Keratinocyte (primary cell): ENCODE results near the gene SAG. TPM values are rescaled to one million over a fixed set of nuclear protein-coding genes. Genes with fewer than 3 reads are reported as not detected.

ENCODE experiments used
- DNase-seq: peaks from one replicate; pipeline ENCODE4 v3.0.0-alpha.2; 2011; ENCODE audit warnings: low read depth, missing footprints, low spot score
- FAIRE-seq: peaks from 2 replicates; lab custom pipeline; 2011; peaks lifted over from hg19 to GRCh38; lab: Jason Lieb, UNC
- H2AFZ ChIP-seq: 2 replicates; pipeline ENCODE4 v1.6.0; 2012; ENCODE audit warnings: low read length, control low read depth, inconsistent platforms; ENCODE audit not compliant: control insufficient read depth
- H3K27ac ChIP-seq: 2 replicates; pipeline ENCODE4 v1.5.1; 2011; ENCODE audit warnings: low read length; ENCODE audit not compliant: control insufficient read depth, insufficient read depth
- H3K27me3 ChIP-seq: 3 replicates; pipeline ENCODE4 v1.6.0; 2011; ENCODE audit warnings: low read length; ENCODE audit not compliant: control insufficient read depth, insufficient read depth; ENCODE audit errors: extremely low read depth
- H3K36me3 ChIP-seq, 2 experiments: 2 replicates in 1 of 2; 3 replicates in 1 of 2; pipeline ENCODE4 v1.5.1; 2011; ENCODE audit warnings: low read length in 2 of 2, mild to moderate bottlenecking in 1 of 2; ENCODE audit not compliant: control insufficient read depth in 2 of 2, insufficient read depth in 2 of 2; ENCODE audit errors: extremely low read depth in 1 of 2
- H3K4me1 ChIP-seq: 3 replicates; pipeline ENCODE4 v1.5.1; 2011; ENCODE audit warnings: low read length; ENCODE audit not compliant: control insufficient read depth, insufficient read depth; ENCODE audit errors: extremely low read depth
- H3K4me2 ChIP-seq: 3 replicates; pipeline ENCODE4 v1.6.0; 2011; ENCODE audit warnings: low read depth, low read length; ENCODE audit not compliant: control insufficient read depth, insufficient read depth; ENCODE audit errors: extremely low read depth
- H3K4me3 ChIP-seq, 3 experiments: fragments of 200-600 bp in 1 of 3; sonication (generic) in 1 of 3; 2 replicates in 2 of 3; 3 replicates in 1 of 3; pipeline ENCODE4 v1.5.1; 2011 to 2016; ENCODE audit warnings: low read length in 3 of 3, mild to moderate bottlenecking in 3 of 3, control low read depth in 2 of 3, inconsistent platforms in 1 of 3, low read depth in 1 of 3, mixed read lengths in 1 of 3, mixed run types in 1 of 3, moderate library complexity in 1 of 3; ENCODE audit not compliant: control insufficient read depth in 2 of 3, insufficient read depth in 2 of 3; ENCODE audit errors: extremely low read depth in 1 of 3
- H3K79me2 ChIP-seq: 2 replicates; pipeline ENCODE4 v1.6.0; 2012; ENCODE audit warnings: low read length; ENCODE audit not compliant: control insufficient read depth, insufficient read depth
- H3K9ac ChIP-seq: 3 replicates; pipeline ENCODE4 v1.6.0; 2011; ENCODE audit warnings: low read length; ENCODE audit not compliant: control insufficient read depth, insufficient read depth; ENCODE audit errors: extremely low read depth
- H3K9me1 ChIP-seq: 3 replicates; pipeline ENCODE4 v1.6.0; 2011; ENCODE audit warnings: low read length; ENCODE audit not compliant: control insufficient read depth, insufficient read depth; ENCODE audit errors: extremely low read depth
- H3K9me3 ChIP-seq: 2 replicates; pipeline ENCODE4 v1.5.1; 2012; ENCODE audit warnings: low read depth, low read length; ENCODE audit not compliant: control insufficient read depth
- H4K20me1 ChIP-seq: 3 replicates; pipeline ENCODE4 v1.6.0; 2011; ENCODE audit warnings: low read length; ENCODE audit not compliant: control insufficient read depth, insufficient read depth; ENCODE audit errors: extremely low read depth
- EZH2 ChIP-seq: IDR thresholded peaks from one replicate; pipeline ENCODE4 v1.6.1; 2012; ENCODE audit warnings: inconsistent platforms, mild to moderate bottlenecking, low read length, moderate library complexity
- dilution Hi-C: fragments of 300-500 bp; cut with MboI; formaldehyde crosslinking; loops from one replicate; pipeline ENCODE4 v1.7.0; 2020; ENCODE audit warnings: low sequenced_read_pairs; ENCODE audit not compliant: extremely low pct_ligation_motif_present
- polyA plus RNA-seq, 5 experiments: library from polyadenylated mRNA; depleted of rRNA in 3 of 5; stranded (reverse) in 3 of 5; stranded (forward) in 1 of 5; unstranded in 1 of 5; fragments of >200 nt; gene quantifications; 1 replicate in 1 of 5; 2 replicates in 3 of 5; 3 replicates in 1 of 5; pipeline versions ENCODE4 v1.2.1 to v1.2.3, GENCODE V29; 2011 to 2012; ENCODE audit warnings: missing spikeins in 2 of 5, low read depth in 1 of 5, low replicate concordance in 1 of 5
- TF ChIP-seq, protein P1 (sequence below), 3 experiments: IDR thresholded peaks in 1 of 3; conservative IDR thresholded peaks in 1 of 3; optimal IDR thresholded peaks in 1 of 3; 2 replicates in 2 of 3; 3 replicates in 1 of 3; pipeline versions ENCODE3 to v1.5.1; 2011; ENCODE audit warnings: low read length in 3 of 3, mild to moderate bottlenecking in 3 of 3, moderate library complexity in 2 of 3, control low read depth in 1 of 3, inconsistent platforms in 1 of 3; ENCODE audit not compliant: insufficient read depth in 2 of 3; ENCODE audit errors: extremely low read depth in 1 of 3

SAG gene
- polyA plus RNA-seq, 1 donor (not counting 4 experiments of a cell fraction or from before 2014, with no cell fraction given) = not detected

DNA sequence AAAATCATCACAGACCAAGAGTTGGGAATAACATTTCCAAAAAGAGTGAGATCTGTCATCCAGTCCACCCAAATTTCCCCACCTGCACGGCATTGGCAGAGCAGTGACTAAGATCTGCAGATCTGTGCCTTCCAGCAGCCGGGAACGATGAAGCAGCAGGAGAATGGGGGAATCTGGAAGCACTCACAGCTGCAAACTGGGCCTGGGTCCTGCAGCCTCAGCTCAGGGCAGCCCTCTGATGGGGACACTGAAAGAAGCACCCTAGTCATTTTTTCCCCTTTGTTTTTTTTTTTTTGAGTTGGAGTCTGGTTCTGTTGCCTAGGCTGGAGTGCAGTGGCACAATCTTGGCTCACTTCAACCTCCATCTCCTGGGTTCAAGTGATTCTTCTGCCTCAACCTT is 4.4 kb upstream of the SAG start:
- no peak overlapping the region for H3K9ac ChIP-seq
- no peaks in the 10 kb centered on the region for H3K4me1 ChIP-seq
- no peak overlapping the region for H3K4me3 ChIP-seq
- DNase-seq (no peak), FAIRE-seq (no peak)
- H3K27me3 ChIP-seq = peaks cover 8% of the 10 kb centered on the region
- no peaks in the 10 kb centered on the region for H4K20me1 ChIP-seq
- dilution Hi-C loops = no loop called here
- H3K36me3 ChIP-seq = no peaks in the 10 kb centered on the region
- TF ChIP-seq, protein P1, sequence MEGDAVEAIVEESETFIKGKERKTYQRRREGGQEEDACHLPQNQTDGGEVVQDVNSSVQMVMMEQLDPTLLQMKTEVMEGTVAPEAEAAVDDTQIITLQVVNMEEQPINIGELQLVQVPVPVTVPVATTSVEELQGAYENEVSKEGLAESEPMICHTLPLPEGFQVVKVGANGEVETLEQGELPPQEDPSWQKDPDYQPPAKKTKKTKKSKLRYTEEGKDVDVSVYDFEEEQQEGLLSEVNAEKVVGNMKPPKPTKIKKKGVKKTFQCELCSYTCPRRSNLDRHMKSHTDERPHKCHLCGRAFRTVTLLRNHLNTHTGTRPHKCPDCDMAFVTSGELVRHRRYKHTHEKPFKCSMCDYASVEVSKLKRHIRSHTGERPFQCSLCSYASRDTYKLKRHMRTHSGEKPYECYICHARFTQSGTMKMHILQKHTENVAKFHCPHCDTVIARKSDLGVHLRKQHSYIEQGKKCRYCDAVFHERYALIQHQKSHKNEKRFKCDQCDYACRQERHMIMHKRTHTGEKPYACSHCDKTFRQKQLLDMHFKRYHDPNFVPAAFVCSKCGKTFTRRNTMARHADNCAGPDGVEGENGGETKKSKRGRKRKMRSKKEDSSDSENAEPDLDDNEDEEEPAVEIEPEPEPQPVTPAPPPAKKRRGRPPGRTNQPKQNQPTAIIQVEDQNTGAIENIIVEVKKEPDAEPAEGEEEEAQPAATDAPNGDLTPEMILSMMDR (optimal IDR thresholded peaks at IDR 0.05 in 1 of 3, IDR thresholded peaks at IDR 0.05 in 1 of 3, conservative IDR thresholded peaks at IDR 0.05 in 1 of 3; ENCODE audit: extremely low read depth in 1 of 3, insufficient read depth in 2 of 3, low read length in 3 of 3) = no peak
- no peak for TF ChIP-seq EZH2
- H3K79me2 ChIP-seq = no peaks in the 10 kb centered on the region
- no peak overlapping the region for H3K4me2 ChIP-seq
- H2AFZ ChIP-seq = no peak overlapping the region
- no peak overlapping the region for H3K27ac ChIP-seq
- H3K9me3 ChIP-seq = no peaks in the 10 kb centered on the region
- no peaks in the 10 kb centered on the region for H3K9me1 ChIP-seq

DNA sequence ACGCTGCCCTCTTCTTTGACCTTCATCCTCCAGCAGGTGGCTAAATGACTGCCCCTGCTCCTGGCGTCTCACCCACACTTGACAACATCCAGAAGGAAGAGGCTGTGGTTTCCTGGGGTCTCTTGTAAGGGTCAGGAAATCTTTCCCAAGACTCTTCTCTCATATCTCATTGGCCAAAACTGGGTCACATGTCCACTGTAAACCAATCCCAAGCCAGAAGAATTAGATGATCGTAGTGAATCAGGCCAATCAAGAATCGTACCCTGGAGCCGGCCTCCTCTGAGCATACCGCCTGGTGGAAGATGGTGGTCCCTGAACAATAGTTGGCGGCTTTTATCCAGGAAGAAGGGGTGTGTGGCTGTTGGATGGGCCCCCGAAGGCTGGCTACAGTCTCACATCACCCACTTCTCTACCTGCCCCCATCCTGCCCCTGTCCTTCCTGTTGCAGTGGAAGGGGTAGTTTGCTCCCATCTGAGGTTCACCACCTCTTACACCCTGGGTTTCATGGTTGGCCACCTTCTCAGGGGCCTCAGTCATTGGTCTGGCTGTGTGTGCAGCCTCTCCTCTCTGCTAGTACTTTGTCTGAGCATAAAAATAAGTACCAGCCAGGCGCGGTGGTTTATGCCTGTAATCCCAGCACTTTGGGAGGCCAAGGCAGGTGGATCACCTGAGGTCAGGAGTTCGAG is 3.8 kb downstream of the SAG start:
- Histone ChIP-seq H3K27me3 (peaks cover 18% of the 10 kb centered on the region), H3K36me3 (no peaks in the 10 kb centered on the region), H3K9ac (no peak overlapping the region), H4K20me1 (no peaks in the 10 kb centered on the region), H3K27ac (no peak overlapping the region), H3K4me3 (no peak overlapping the region), H3K79me2 (no peaks in the 10 kb centered on the region), H3K4me1 (no peaks in the 10 kb centered on the region), H3K9me3 (no peaks in the 10 kb centered on the region), H2AFZ (no peak overlapping the region), H3K9me1 (no peaks in the 10 kb centered on the region), H3K4me2 (no peak overlapping the region)
- FAIRE-seq (no peak), DNase-seq (no peak)
- no peak for TF ChIP-seq EZH2
- TF ChIP-seq, protein P1 (optimal IDR thresholded peaks at IDR 0.05 in 1 of 3, IDR thresholded peaks at IDR 0.05 in 1 of 3, conservative IDR thresholded peaks at IDR 0.05 in 1 of 3; ENCODE audit: extremely low read depth in 1 of 3, insufficient read depth in 2 of 3, low read length in 3 of 3) = no peak
- dilution Hi-C loops = no loop called here
